HL-60 (cell line): ENCODE data around the gene MT2A.

Experiments
- DNase-seq, 2 experiments: peaks; one replicate each; pipeline ENCODE4 v3.0.0-alpha.2; 2010 to 2020; ENCODE audit warnings: low read depth in 1 of 2, low spot score in 1 of 2
- H3K27ac ChIP-seq: fragments of 250-450 bp; sonication (Bioruptor Pico); replicated peaks from 2 replicates; pipeline ENCODE4 v1.5.1; 2020; ENCODE audit warnings: mild to moderate bottlenecking, moderate library complexity
- H3K27me3 ChIP-seq: fragments of 250-450 bp; sonication (Bioruptor Pico); 2 replicates; pipeline ENCODE4 v1.5.1; 2021; ENCODE audit warnings: mild to moderate bottlenecking, moderate library complexity; ENCODE audit not compliant: insufficient read depth, poor library complexity, severe bottlenecking
- H3K4me3 ChIP-seq: replicated peaks from 2 replicates; pipeline ENCODE4 v1.5.1; 2011; ENCODE audit warnings: mild to moderate bottlenecking, control low read depth, low read length; ENCODE audit not compliant: insufficient read depth
- GABPA ChIP-seq: IDR thresholded peaks from 2 replicates; pipeline ENCODE4 v1.6.1; 2012; ENCODE audit warnings: low read depth
- POLR2AphosphoS5 ChIP-seq: IDR thresholded peaks from 2 replicates; pipeline ENCODE4 v1.6.1; 2012; ENCODE audit warnings: low read depth
- SPI1 ChIP-seq: IDR thresholded peaks from 2 replicates; pipeline ENCODE4 v1.6.1; 2012; ENCODE audit warnings: low read depth, mild to moderate bottlenecking, borderline replicate concordance
- TF ChIP-seq, protein P1 (sequence below): IDR thresholded peaks from one replicate; pipeline ENCODE4 v1.5.1; 2011; ENCODE audit warnings: low read length, control low read depth, inconsistent platforms; ENCODE audit not compliant: insufficient read depth
- TF ChIP-seq, protein P2 (sequence below): IDR thresholded peaks from 2 replicates; pipeline ENCODE4 v1.6.1; 2012; ENCODE audit warnings: low read depth; ENCODE audit not compliant: insufficient replicate concordance

Gene MT2A

DNA sequence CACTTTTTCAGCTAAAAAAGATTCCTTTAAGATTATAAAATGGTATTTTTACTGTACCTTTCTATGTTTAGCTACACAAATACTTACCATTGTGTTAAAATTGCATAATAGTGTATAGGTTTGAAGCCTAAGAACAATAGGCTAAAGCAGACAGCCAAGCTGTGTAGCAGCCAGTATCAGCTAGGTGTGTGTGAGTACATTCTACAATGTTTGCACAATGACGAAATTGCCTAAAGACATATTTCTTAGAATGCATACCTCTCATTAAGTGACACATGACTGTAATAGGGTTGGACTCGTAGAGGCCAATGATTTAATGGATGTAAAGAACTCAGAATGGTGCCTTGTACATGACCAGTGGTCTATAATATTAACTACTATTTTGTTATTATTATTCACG lies 41.4 kb downstream of the MT2A start:
- DNase-seq: no peak
- TF ChIP-seq POLR2AphosphoS5 (no peak), SPI1 (no peak), GABPA (no peak)
- TF ChIP-seq, protein P1, sequence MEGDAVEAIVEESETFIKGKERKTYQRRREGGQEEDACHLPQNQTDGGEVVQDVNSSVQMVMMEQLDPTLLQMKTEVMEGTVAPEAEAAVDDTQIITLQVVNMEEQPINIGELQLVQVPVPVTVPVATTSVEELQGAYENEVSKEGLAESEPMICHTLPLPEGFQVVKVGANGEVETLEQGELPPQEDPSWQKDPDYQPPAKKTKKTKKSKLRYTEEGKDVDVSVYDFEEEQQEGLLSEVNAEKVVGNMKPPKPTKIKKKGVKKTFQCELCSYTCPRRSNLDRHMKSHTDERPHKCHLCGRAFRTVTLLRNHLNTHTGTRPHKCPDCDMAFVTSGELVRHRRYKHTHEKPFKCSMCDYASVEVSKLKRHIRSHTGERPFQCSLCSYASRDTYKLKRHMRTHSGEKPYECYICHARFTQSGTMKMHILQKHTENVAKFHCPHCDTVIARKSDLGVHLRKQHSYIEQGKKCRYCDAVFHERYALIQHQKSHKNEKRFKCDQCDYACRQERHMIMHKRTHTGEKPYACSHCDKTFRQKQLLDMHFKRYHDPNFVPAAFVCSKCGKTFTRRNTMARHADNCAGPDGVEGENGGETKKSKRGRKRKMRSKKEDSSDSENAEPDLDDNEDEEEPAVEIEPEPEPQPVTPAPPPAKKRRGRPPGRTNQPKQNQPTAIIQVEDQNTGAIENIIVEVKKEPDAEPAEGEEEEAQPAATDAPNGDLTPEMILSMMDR: no peak
- TF ChIP-seq, protein P2, sequence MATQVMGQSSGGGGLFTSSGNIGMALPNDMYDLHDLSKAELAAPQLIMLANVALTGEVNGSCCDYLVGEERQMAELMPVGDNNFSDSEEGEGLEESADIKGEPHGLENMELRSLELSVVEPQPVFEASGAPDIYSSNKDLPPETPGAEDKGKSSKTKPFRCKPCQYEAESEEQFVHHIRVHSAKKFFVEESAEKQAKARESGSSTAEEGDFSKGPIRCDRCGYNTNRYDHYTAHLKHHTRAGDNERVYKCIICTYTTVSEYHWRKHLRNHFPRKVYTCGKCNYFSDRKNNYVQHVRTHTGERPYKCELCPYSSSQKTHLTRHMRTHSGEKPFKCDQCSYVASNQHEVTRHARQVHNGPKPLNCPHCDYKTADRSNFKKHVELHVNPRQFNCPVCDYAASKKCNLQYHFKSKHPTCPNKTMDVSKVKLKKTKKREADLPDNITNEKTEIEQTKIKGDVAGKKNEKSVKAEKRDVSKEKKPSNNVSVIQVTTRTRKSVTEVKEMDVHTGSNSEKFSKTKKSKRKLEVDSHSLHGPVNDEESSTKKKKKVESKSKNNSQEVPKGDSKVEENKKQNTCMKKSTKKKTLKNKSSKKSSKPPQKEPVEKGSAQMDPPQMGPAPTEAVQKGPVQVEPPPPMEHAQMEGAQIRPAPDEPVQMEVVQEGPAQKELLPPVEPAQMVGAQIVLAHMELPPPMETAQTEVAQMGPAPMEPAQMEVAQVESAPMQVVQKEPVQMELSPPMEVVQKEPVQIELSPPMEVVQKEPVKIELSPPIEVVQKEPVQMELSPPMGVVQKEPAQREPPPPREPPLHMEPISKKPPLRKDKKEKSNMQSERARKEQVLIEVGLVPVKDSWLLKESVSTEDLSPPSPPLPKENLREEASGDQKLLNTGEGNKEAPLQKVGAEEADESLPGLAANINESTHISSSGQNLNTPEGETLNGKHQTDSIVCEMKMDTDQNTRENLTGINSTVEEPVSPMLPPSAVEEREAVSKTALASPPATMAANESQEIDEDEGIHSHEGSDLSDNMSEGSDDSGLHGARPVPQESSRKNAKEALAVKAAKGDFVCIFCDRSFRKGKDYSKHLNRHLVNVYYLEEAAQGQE: no peak
- Histone ChIP-seq H3K27ac (no peak overlapping the region), H3K27me3 (peaks cover 58% of the 10 kb centered on the region), H3K4me3 (no peak overlapping the region)

DNA sequence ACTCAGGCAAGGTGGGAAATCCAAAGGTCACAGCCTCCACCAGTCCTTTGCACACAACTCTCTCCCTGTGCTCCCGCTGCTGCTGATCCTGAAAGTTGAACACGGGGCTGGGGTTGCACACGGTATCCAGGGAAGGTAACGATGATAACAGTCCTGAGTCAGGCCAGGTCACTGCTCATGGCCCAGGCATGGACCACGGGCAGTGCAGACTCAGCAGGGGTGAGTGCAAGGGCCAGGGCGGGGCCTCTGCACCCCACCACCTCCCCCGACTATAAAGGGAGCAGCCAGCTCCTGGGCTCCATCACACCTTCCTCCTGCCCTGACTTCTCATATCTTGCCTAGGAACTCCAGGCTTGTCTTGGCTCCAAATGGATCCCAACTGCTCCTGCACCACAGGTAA lies 43.2 kb downstream of the MT2A start, which contains the start of gene MT1B:
Gene MT1B (plus strand): TSS at position 301 of the 400 bp plus-strand sequence. CDS start 68 bp downstream, at position 369.
- Histone ChIP-seq H3K27me3 (peaks cover 46% of the 10 kb centered on the region), H3K27ac (no peak within 1 kb of the TSS), H3K4me3 (no peak within 1 kb of the TSS)
- no peak for TF ChIP-seq SPI1
- no peak for TF ChIP-seq POLR2AphosphoS5
- TF ChIP-seq, protein P1: no peak
- TF ChIP-seq GABPA: no peak
- TF ChIP-seq, protein P2: no peak
- DNase-seq: no peak

DNA sequence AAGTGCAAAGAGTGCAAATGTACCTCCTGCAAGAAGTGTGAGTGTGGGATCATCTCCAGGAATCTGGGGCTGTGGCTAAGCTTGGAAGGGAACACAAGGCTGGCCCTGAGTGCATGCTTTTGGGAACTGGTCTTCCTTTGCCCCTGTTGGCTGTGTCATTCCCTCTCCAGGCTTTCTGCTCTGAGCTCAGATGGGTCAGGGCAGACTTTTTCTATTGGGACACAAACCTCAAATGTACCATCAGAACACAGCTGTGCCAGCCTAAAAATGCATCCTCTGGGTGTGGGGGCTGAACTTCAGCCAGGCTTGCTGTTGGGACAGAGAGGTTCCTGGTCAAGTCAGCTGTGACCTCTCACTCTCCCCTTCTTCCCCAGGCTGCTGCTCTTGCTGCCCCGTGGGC lies 44.2 kb downstream of the MT2A start:
- DNase-seq: no peak
- TF ChIP-seq GABPA (no peak), POLR2AphosphoS5 (no peak), SPI1 (no peak)
- TF ChIP-seq, protein P2: no peak
- TF ChIP-seq, protein P1: no peak
- H3K27me3 ChIP-seq: peaks cover 38% of the 10 kb centered on the region
- H3K4me3 ChIP-seq: no peak overlapping the region
- no peak overlapping the region for H3K27ac ChIP-seq
